Retinal pigment epithelial cell (primary cell): ENCODE data around the gene IPO9.

ENCODE experiments used
- DNase-seq: peaks from one replicate; pipeline ENCODE4 v3.0.0-alpha.2; 2010; ENCODE audit warnings: low read depth
- H3K4me3 ChIP-seq: 2 replicates; pipeline ENCODE4 v1.5.1; 2011; ENCODE audit warnings: mild to moderate bottlenecking, low read length, control low read depth, moderate library complexity
- CTCF ChIP-seq: conservative IDR thresholded peaks from 2 replicates; pipeline ENCODE4 v1.5.1; 2011; ENCODE audit warnings: low read depth, low read length, control low read depth, inconsistent platforms

IPO9 gene

GRCh38 chr1:201925981-201926645 lies 97.2 kb downstream of the IPO9 start:
- no peak for TF ChIP-seq CTCF
- no peak overlapping the region for H3K4me3 ChIP-seq
- no peak for DNase-seq

- no peak overlapping the region for H3K4me3 ChIP-seq
- no peak for DNase-seq
Observed at GRCh38 chr1:201928266-201928665, 99.3 kb downstream of the IPO9 start.

GRCh38 chr1:201930137-201930536 lies 101.2 kb downstream of the IPO9 start:
- H3K4me3 ChIP-seq, result no peak overlapping the region

More at GRCh38 chr1:201928266-201928665, 99.3 kb downstream of the IPO9 start:
- no peak for TF ChIP-seq CTCF

GRCh38 chr1:201930803-201931202 lies 101.8 kb downstream of the IPO9 start:
- no peak for TF ChIP-seq CTCF
- H3K4me3 ChIP-seq, result no peak overlapping the region
- DNase-seq, result no peak

More at GRCh38 chr1:201930137-201930536, 101.2 kb downstream of the IPO9 start:
- TF ChIP-seq CTCF, result no peak
- DNase-seq, result no peak
